ENCODE measurements around the gene ELP1.
"Not testable (repeated sequence)": the region's sequence is repeated elsewhere in the genome, so short reads cannot be mapped to it uniquely, and the experiment has no call there.

Gene ELP1

DNA sequence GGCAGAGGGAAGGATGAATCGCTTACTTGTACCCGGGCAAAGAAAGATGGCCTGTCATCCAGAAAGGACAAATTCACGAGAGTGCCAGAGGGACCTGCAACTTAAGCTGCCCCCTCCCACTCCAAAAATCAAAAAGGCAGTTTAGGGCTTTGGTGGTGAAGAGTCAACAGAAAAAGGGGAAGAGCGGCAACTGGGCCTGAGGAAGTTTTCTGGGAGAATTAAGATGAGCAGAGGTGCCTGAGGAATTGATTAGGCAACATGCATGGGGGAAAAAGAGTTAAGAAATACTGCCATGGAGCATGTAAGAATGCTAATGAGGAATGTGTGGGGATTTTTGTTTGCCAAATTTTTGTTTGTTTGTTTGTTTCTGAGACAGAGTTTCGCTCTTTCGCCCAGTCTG, 76.4 kb downstream of the ELP1 start:
- no peak for DNase-seq (ENCODE audit: low read depth in 3 of 3, low spot score in 1 of 3)

GRCh38 chr9:108855888-108856287, 78.0 kb downstream of the ELP1 start, which contains the start of gene ACTL7B:
Gene ACTL7B (minus strand): TSS chr9:108855986. CDS start chr9:108855930, 56 bp downstream.
- DNase-seq (ENCODE audit: low read depth in 3 of 3, low spot score in 1 of 3) = no peak

- no peak for DNase-seq (ENCODE audit: low read depth in 3 of 3, low spot score in 1 of 3)
These were observed 78.4 kb downstream of the ELP1 start for GRCh38 chr9:108855529-108855886.

- DNase-seq (ENCODE audit: low read depth in 3 of 3, low spot score in 1 of 3) = no peak
These were observed 79.0 kb downstream of the ELP1 start for GRCh38 chr9:108854641-108855528.

DNA sequence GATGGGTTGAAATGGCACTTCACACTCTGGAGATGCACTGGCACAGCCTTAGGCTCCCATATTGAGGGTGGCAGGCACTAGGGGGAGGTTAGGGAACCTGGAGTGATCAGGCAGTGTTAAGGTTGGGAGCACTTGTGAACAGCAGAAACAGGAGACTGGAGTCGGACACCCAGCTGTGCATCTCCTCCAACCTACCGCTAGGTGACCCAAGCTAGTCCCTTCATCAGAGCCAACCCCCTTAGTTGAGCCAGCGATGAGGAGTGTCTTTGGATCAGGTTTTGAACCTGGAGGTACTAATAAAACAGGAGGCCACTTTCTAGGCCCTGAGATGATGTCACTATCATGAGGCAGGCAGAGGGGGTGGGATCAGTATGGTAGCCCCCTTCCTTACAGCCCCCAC, 79.8 kb downstream of the ELP1 start:
- DNase-seq (ENCODE audit: low read depth in 3 of 3, low spot score in 1 of 3) = no peak

- DNase-seq (ENCODE audit: low read depth in 3 of 3, low spot score in 1 of 3) = no peak
These were observed 81.8 kb downstream of the ELP1 start for GRCh38 chr9:108852079-108852478.

GRCh38 chr9:108851138-108851537, 82.8 kb downstream of the ELP1 start:
- DNase-seq (ENCODE audit: low read depth in 3 of 3, low spot score in 1 of 3) = no peak

GRCh38 chr9:108850293-108850897, 83.5 kb downstream of the ELP1 start:
- no peak for DNase-seq (ENCODE audit: low read depth in 3 of 3, low spot score in 1 of 3)

GRCh38 chr9:108848296-108848695, 85.6 kb downstream of the ELP1 start:
- not testable (repeated sequence) for DNase-seq (ENCODE audit: low read depth in 3 of 3, low spot score in 1 of 3)

- no peak for DNase-seq (ENCODE audit: low read depth in 3 of 3, low spot score in 1 of 3)
These were observed 88.0 kb downstream of the ELP1 start for GRCh38 chr9:108845947-108846346.

DNA sequence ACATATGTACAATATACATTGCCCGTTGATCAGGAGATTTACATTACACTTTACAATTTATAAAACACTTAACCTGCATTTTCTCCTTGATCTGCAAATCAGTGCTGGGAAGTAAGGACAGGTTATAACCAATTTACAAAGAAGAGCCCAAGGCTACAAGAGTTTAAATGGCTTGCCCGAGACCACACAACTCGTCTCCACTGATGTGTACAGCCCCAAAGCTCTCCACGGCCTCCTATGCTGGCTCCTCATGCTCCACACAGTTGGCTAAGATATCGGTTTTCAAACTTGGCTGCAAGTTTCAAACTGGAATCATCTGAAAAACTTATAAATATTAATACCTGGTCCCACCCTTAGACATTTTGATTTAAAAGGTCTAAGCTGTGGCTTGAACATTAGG, 88.4 kb downstream of the ELP1 start:
- no peak for DNase-seq (ENCODE audit: low read depth in 3 of 3, low spot score in 1 of 3)

DNA sequence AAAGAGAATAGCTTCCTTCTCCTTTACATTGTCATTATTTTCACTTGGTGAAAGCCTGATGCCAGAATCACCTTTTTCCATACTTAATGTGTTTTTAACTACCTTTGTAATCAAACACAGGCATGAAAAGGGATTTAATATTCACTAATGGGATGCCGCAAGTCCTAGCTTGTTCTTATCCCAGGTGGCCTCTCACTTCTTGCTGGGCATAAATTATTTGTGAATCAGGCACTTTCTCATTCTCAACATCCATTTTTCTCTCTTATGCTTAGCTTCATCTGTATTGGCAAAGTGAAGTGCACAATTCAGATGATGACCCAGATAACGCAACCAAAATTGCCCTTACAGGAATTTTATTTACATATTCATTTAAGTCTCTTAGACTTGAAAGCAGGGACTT, 89.1 kb downstream of the ELP1 start:
- no peak for DNase-seq (ENCODE audit: low read depth in 3 of 3, low spot score in 1 of 3)

DNA sequence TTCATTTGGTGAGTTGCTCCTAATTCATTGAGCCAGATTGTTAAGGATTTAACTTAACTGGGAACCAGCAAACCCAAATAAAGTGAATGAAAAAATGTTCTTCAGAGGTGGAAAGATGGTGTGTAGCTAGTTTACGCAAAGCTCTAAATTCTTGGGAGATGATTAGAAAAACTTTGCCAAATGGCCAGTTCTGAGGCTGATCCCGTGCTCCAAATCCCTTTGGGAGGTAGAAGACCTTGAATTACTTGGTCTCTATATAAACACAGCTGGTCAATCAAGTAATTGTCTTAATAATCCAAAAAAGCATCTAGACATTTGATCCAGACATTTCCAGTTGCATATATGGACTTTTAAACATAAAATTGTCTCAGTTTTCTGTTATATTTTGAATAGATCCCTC, 89.5 kb downstream of the ELP1 start:
- no peak for DNase-seq (ENCODE audit: low read depth in 3 of 3, low spot score in 1 of 3)

DNA sequence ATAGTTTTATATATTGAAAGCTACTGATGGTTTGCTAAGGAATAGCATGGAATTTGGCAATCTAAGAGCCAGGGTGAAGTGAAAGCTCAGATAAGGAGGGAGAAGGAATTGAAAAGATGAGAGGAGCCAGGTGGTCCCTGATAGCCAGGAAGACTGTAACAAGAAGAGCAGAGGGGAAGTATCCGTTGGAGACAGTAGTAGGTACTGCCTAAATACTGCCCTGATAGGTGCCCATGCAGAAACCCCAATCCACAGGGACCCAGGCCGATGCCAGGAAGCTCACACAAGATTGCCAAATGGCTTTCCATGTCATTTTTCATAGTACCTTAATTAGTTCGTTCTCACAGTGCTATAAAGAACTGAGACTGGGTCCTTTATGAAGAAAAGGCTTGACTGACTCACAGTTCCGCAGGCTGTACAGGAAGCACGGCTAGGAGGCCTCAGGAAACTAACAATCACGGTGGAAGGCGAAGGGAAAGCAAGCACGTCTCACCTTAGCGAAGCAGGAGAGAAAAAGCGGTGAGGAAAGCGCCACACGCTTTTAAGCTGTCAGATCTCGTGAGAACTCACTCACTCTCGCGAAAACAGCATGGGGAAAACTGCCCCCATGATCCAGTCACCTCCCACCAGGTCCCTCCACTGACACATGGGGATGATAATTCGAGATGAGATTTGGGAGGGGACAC, 91.2 kb downstream of the ELP1 start:
- no peak for DNase-seq (ENCODE audit: low read depth in 3 of 3, low spot score in 1 of 3)

DNA sequence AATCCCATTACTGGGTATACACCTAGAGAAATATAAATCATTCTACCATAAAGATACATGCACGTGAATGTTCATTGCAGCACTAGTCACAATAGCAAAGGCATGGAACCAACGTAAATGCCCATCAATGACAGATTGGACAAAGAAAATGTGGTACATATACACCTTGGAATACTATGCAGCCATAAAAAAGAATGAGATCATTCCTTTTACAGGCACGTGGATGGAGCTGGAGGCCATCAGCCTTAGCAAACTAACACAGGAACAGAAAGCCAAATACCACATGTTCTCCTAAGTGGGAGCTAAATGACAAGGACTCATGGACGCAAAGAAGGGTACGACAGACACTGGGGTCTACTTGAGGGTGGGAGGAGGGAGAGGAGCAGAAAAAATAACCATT, 94.4 kb downstream of the ELP1 start:
- DNase-seq (ENCODE audit: low read depth in 3 of 3, low spot score in 1 of 3) = not testable (repeated sequence)

GRCh38 chr9:108838017-108838416, 95.9 kb downstream of the ELP1 start:
- no peak for DNase-seq (ENCODE audit: low read depth in 3 of 3, low spot score in 1 of 3)

GRCh38 chr9:108837530-108837929, 96.4 kb downstream of the ELP1 start:
- no peak for DNase-seq (ENCODE audit: low read depth in 3 of 3, low spot score in 1 of 3)

GRCh38 chr9:108836781-108837180, 97.1 kb downstream of the ELP1 start:
- no peak for DNase-seq (ENCODE audit: low read depth in 3 of 3, low spot score in 1 of 3)

- no peak for DNase-seq (ENCODE audit: low read depth in 3 of 3, low spot score in 1 of 3)
These were observed 97.6 kb downstream of the ELP1 start for GRCh38 chr9:108836319-108836718.

GRCh38 chr9:108835831-108836230, 98.1 kb downstream of the ELP1 start:
- no peak for DNase-seq (ENCODE audit: low read depth in 3 of 3, low spot score in 1 of 3)

GRCh38 chr9:108834959-108835665, 98.8 kb downstream of the ELP1 start:
- DNase-seq (ENCODE audit: low read depth in 3 of 3, low spot score in 1 of 3) = no peak

DNA sequence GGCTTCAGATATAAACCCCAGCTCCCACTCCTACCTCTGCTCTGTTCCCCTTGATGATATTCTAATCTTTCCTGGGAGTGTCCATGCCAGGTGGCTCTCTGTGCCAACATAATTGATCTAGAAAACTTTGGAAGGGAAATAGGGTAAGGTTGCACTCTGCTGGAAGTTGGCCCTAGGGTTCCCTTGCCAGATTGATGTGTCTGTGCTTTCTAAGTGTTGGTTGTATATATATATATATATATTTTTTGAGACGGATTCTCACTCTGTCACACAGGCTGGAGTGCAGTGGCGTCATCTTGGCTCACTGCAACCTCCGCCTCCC, 101.8 kb downstream of the ELP1 start:
- DNase-seq (ENCODE audit: low read depth in 3 of 3, low spot score in 1 of 3) = no peak
